BLaER1 treated with 17β-estradiol and CSF1 and Interleukin-3, amounts not matched to agents 10 nM and 100 nM (cell line): ENCODE measurements around the gene LINC01488.

ENCODE experiments used
- H3K27ac ChIP-seq, 11 experiments: shearing (Covaris generic); formaldehyde crosslinking; 2 replicates each; pipeline ENCODE4 v1.8.1; 2022
- H3K27me3 ChIP-seq, 11 experiments: shearing (Covaris generic); formaldehyde crosslinking; 2 replicates each; pipeline ENCODE4 v1.8.1; 2022
- H3K36me3 ChIP-seq, 11 experiments: shearing (Covaris generic); formaldehyde crosslinking; 2 replicates each; pipeline ENCODE4 v1.8.1; 2022
- H3K4me1 ChIP-seq, 10 experiments: shearing (Covaris generic); formaldehyde crosslinking; 2 replicates each; pipeline ENCODE4 v1.8.1; 2022
- H3K4me2 ChIP-seq, 11 experiments: shearing (Covaris generic); formaldehyde crosslinking; 2 replicates each; pipeline ENCODE4 v1.8.1; 2022
- H3K4me3 ChIP-seq, 10 experiments: shearing (Covaris generic); formaldehyde crosslinking; 2 replicates each; pipeline ENCODE4 v1.8.1; 2022
- H3K9ac ChIP-seq, 11 experiments: shearing (Covaris generic); formaldehyde crosslinking; 2 replicates each; pipeline ENCODE4 v1.8.1; 2022
- H3K9me3 ChIP-seq, 11 experiments: shearing (Covaris generic); formaldehyde crosslinking; replicated peaks in 1 of 11; 2 replicates each; pipeline ENCODE4 v1.8.1; 2022
- H4K20me1 ChIP-seq, 11 experiments: shearing (Covaris generic); formaldehyde crosslinking; 2 replicates each; pipeline ENCODE4 v1.8.1; 2022
- Cebpa-rat ChIP-seq, 11 experiments: shearing (Covaris generic); IDR thresholded peaks; 2 replicates each; pipeline ENCODE4 v1.8.1; 2022

Gene LINC01488

GRCh38 chr11:69537855-69538640 is 56.6 kb downstream of the LINC01488 start:
- Histone ChIP-seq H3K9ac (no peak overlapping the region; a peak in 1 of 22 replicates), H3K27ac (0 out of 22 replicates have a peak overlapping the region, but pooled peaks of 1 of the 11 experiments have one; percentile 36), H3K4me1 (peaks cover 34 to 64% (median 52%) of the 10 kb centered on the region in 10 experiments), H3K4me3 (no peak overlapping the region), H3K9me3 (no peaks in the 10 kb centered on the region), H3K4me2 (peak overlapping the region; percentile 42 to 97 (median 90); a peak in 21 of 22 replicates), H3K36me3 (no peaks in the 10 kb centered on the region), H4K20me1 (peaks cover 0 to 4% (median 0%) of the 10 kb centered on the region in 11 experiments; a peak in 1 of 22 replicates), H3K27me3 (no peaks in the 10 kb centered on the region)
- no peak for TF ChIP-seq Cebpa-rat (IDR thresholded peaks at IDR 0.05)

- Histone ChIP-seq H3K36me3 (no peaks in the 10 kb centered on the region), H3K9ac (peak overlapping the region in 5 of 11 experiments; percentile 16 to 51 (median 41); a peak in 4 of 22 replicates), H3K27ac (peak overlapping the region in 5 of 11 experiments; percentile 13 to 55 (median 39); a peak in 7 of 22 replicates), H3K27me3 (no peaks in the 10 kb centered on the region), H3K4me3 (no peak overlapping the region), H4K20me1 (peaks cover 0 to 4% (median 0%) of the 10 kb centered on the region in 11 experiments; a peak in 1 of 22 replicates), H3K9me3 (no peaks in the 10 kb centered on the region), H3K4me2 (peak overlapping the region; percentile 84 to 97 (median 92)), H3K4me1 (peaks cover 34 to 57% (median 46%) of the 10 kb centered on the region in 10 experiments)
- TF ChIP-seq Cebpa-rat (IDR thresholded peaks at IDR 0.05) = no peak
Observed at GRCh38 chr11:69538854-69539253, 57.4 kb downstream of the LINC01488 start.

GRCh38 chr11:69539416-69540117 is 58.1 kb downstream of the LINC01488 start:
- Histone ChIP-seq H3K9me3 (no peaks in the 10 kb centered on the region), H3K36me3 (no peaks in the 10 kb centered on the region), H3K9ac (peak overlapping the region; percentile 19 to 61 (median 44); a peak in 13 of 22 replicates), H3K27me3 (no peaks in the 10 kb centered on the region), H3K4me3 (peak overlapping the region in 2 of 10 experiments; percentile 21 to 31; a peak in 1 of 20 replicates), H3K4me2 (peak overlapping the region; percentile 84 to 97 (median 92)), H3K27ac (peak overlapping the region; percentile 27 to 67 (median 49); a peak in 21 of 22 replicates), H3K4me1 (peaks cover 34 to 53% (median 40%) of the 10 kb centered on the region in 10 experiments), H4K20me1 (peaks cover 0 to 4% (median 0%) of the 10 kb centered on the region in 11 experiments; a peak in 1 of 22 replicates)
- TF ChIP-seq Cebpa-rat (IDR thresholded peaks at IDR 0.05) = no peak

GRCh38 chr11:69540118-69541000 is 58.9 kb downstream of the LINC01488 start:
- no peak for TF ChIP-seq Cebpa-rat (IDR thresholded peaks at IDR 0.05)

GRCh38 chr11:69541001-69541285 is 59.5 kb downstream of the LINC01488 start:
- H3K9me3 ChIP-seq = no peaks in the 10 kb centered on the region
- no peak for TF ChIP-seq Cebpa-rat (IDR thresholded peaks at IDR 0.05)
- H3K27me3 ChIP-seq = no peaks in the 10 kb centered on the region

More at GRCh38 chr11:69540118-69541000, 58.9 kb downstream of the LINC01488 start:
- H3K9ac ChIP-seq = peak overlapping the region in 10 of 11 experiments; percentile 16 to 61 (median 46); a peak in 11 of 22 replicates
- peak overlapping the region; percentile 18 to 67 (median 48); a peak in 18 of 22 replicates for H3K27ac ChIP-seq
- H4K20me1 ChIP-seq = peaks cover 0 to 4% (median 0%) of the 10 kb centered on the region in 11 experiments; a peak in 1 of 22 replicates
- H3K4me1 ChIP-seq = peaks cover 34 to 53% (median 40%) of the 10 kb centered on the region in 10 experiments
- H3K27me3 ChIP-seq = no peaks in the 10 kb centered on the region
- peak overlapping the region; percentile 84 to 97 (median 92) for H3K4me2 ChIP-seq
- H3K9me3 ChIP-seq = no peaks in the 10 kb centered on the region
- H3K4me3 ChIP-seq = peak overlapping the region in 2 of 10 experiments; percentile 21 to 31; a peak in 1 of 20 replicates
- H3K36me3 ChIP-seq = no peaks in the 10 kb centered on the region

GRCh38 chr11:69541501-69542313 is 60.2 kb downstream of the LINC01488 start:
- Histone ChIP-seq H3K36me3 (no peaks in the 10 kb centered on the region), H3K27ac (no peak overlapping the region), H3K4me1 (peaks cover 34 to 53% (median 40%) of the 10 kb centered on the region in 10 experiments), H3K27me3 (no peaks in the 10 kb centered on the region), H4K20me1 (peaks cover 0 to 4% (median 0%) of the 10 kb centered on the region in 11 experiments; a peak in 1 of 22 replicates), H3K4me2 (peak overlapping the region in 7 of 11 experiments; percentile 87 to 97 (median 95); a peak in 7 of 22 replicates), H3K4me3 (no peak overlapping the region), H3K9ac (no peak overlapping the region), H3K9me3 (no peaks in the 10 kb centered on the region)
- no peak for TF ChIP-seq Cebpa-rat (IDR thresholded peaks at IDR 0.05)

More at GRCh38 chr11:69541001-69541285, 59.5 kb downstream of the LINC01488 start:
- Histone ChIP-seq H3K27ac (no peak overlapping the region), H3K9ac (no peak overlapping the region), H3K4me3 (no peak overlapping the region), H4K20me1 (peaks cover 0 to 4% (median 0%) of the 10 kb centered on the region in 11 experiments; a peak in 1 of 22 replicates), H3K4me1 (peaks cover 34 to 53% (median 40%) of the 10 kb centered on the region in 10 experiments), H3K4me2 (peak overlapping the region; percentile 84 to 97 (median 92); a peak in 21 of 22 replicates), H3K36me3 (no peaks in the 10 kb centered on the region)

DNA sequence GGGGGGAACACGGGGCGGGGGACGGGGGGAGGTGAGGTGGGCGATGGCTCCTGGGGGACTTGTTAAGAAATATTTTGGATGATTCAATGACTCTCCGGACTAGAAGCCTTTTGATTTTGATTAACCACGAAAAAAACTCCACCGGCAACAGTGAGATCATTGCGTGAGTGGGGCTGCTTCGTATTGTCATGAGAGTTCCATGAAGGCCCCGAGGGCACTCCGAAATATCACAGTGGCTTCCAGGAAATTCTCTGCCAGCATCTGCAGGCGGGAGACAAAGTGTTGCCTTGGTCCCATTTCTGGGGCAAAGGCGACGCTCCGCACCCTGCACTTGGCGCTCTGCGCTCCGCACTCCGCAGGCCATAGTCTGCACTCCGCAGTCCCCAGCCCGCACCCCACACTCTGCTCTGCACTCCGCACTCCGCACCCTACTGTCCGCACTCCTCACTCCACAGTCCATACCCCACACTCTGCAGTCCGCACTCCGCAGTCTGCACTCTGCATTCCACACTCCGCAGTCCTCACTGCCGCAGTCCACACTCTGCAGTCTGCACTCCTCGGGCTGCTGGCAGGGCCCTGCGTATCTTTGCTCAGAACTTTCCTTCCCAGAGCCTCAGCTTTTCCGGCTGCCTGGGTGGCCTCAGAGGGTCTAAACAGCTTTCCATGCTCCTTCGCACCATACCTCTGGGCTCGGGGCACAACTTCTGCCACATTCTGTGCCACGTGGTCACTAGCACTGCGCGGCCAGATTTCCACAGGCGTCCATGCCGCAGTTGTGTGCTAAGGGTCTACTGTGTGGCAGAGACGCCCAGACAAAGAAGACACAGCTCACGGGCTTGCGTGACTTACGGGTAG is 61.1 kb downstream of the LINC01488 start:
- TF ChIP-seq Cebpa-rat (IDR thresholded peaks at IDR 0.05) = no peak
- H3K27me3 ChIP-seq = no peaks in the 10 kb centered on the region
- H3K4me2 ChIP-seq = no peak overlapping the region; a peak in 2 of 22 replicates
- H3K36me3 ChIP-seq = no peaks in the 10 kb centered on the region
- peaks cover 0 to 4% (median 0%) of the 10 kb centered on the region in 11 experiments; a peak in 1 of 22 replicates for H4K20me1 ChIP-seq
- H3K4me1 ChIP-seq = peaks cover 34 to 50% (median 38%) of the 10 kb centered on the region in 10 experiments
- no peak overlapping the region for H3K27ac ChIP-seq
- no peak overlapping the region for H3K9ac ChIP-seq
- no peaks in the 10 kb centered on the region for H3K9me3 ChIP-seq
- H3K4me3 ChIP-seq = no peak overlapping the region
